Tibial artery (tissue), 4 donors: Measurements from ENCODE around the gene METTL24.
"Not testable (repeated sequence)": the region's sequence is repeated elsewhere in the genome, so short reads cannot be mapped to it uniquely, and the experiment has no call there.

ENCODE experiments used
- DNase-seq, 2 donors: peaks; one replicate each; pipeline ENCODE4 v3.0.0-alpha.2; 2019
- H3K27ac ChIP-seq, 2 donors: fragments of 200-600 bp; sonication (generic) in 1 of 2; 1 replicate in 1 of 2; 2 replicates in 1 of 2; pipeline ENCODE4 v1.5.1; 2018 to 2019; ENCODE audit warnings: mild to moderate bottlenecking in 1 of 2
- H3K27me3 ChIP-seq, 2 donors: fragments of 200-600 bp; sonication (generic) in 1 of 2; one replicate each; pipeline versions ENCODE4 v1.5.1 to v1.6.0; 2016 to 2019
- H3K36me3 ChIP-seq, 3 donors: fragments of 200-600 bp; sonication (generic) in 2 of 3; one replicate each; pipeline ENCODE4 v1.5.1; 2016 to 2019; ENCODE audit warnings: mild to moderate bottlenecking in 2 of 3
- H3K4me1 ChIP-seq, 4 donors: fragments of 200-600 bp; sonication (generic) in 2 of 4; 1 replicate in 3 of 4; 2 replicates in 1 of 4; pipeline ENCODE4 v1.5.1; 2016 to 2019
- H3K4me3 ChIP-seq, 2 donors: fragments of 200-600 bp; sonication (generic) in 1 of 2; 1 replicate in 1 of 2; 2 replicates in 1 of 2; pipeline ENCODE4 v1.5.1; 2018 to 2019; ENCODE audit warnings: mild to moderate bottlenecking in 2 of 2
- H3K9me3 ChIP-seq, 3 donors: fragments of 200-600 bp; sonication (generic) in 1 of 3; one replicate each; pipeline ENCODE4 v1.5.1; 2016 to 2019
- intact Hi-C: fragments of 100-400 bp; cut with DNase I; formaldehyde crosslinking; loops from one replicate; pipeline ENCODE4 v1.15.0; 2023; ENCODE audit warnings: low total_unique reads
- TF ChIP-seq, protein P1 (sequence below), 2 experiments: fragments of 200-600 bp in 1 of 2; fragments of 450-650 bp in 1 of 2; IDR thresholded peaks; one replicate each; pipeline ENCODE4 v1.5.1; 2017 to 2019; ENCODE audit warnings: antibody characterized with exemption in 2 of 2, mild to moderate bottlenecking in 1 of 2, moderate library complexity in 1 of 2

The METTL24 gene

DNA sequence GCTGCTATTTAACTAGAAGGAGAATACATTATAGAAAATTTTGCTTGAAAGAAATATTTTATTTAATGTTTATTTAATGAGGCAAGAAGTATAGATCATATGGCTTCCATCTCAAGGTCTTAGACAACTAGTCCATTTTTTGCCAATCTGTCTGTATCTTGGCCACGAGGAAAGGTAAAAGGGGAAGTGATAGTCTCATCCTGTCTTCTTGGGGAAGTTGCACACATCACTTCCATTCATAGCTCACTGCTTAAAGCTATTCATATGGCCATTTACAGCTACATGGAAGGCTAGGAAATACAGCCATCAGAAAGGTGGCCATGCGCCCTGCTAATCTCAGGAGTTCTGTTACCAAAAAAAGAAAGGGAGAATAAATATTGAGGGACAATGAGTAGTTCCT, 50.8 kb downstream of the METTL24 start:
- H3K27ac ChIP-seq: no peak overlapping the region
- H3K9me3 ChIP-seq: no peaks in the 10 kb centered on the region
- TF ChIP-seq, protein P1, sequence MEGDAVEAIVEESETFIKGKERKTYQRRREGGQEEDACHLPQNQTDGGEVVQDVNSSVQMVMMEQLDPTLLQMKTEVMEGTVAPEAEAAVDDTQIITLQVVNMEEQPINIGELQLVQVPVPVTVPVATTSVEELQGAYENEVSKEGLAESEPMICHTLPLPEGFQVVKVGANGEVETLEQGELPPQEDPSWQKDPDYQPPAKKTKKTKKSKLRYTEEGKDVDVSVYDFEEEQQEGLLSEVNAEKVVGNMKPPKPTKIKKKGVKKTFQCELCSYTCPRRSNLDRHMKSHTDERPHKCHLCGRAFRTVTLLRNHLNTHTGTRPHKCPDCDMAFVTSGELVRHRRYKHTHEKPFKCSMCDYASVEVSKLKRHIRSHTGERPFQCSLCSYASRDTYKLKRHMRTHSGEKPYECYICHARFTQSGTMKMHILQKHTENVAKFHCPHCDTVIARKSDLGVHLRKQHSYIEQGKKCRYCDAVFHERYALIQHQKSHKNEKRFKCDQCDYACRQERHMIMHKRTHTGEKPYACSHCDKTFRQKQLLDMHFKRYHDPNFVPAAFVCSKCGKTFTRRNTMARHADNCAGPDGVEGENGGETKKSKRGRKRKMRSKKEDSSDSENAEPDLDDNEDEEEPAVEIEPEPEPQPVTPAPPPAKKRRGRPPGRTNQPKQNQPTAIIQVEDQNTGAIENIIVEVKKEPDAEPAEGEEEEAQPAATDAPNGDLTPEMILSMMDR (IDR thresholded peaks at IDR 0.05): no peak
- intact Hi-C loops: no loop called here
- peaks cover 0 to 5% (median 0%) of the 10 kb centered on the region in 3 donors for H3K36me3 ChIP-seq
- no peak for DNase-seq
- H3K27me3 ChIP-seq: no peaks in the 10 kb centered on the region
- H3K4me3 ChIP-seq: no peak overlapping the region
- no peaks in the 10 kb centered on the region for H3K4me1 ChIP-seq

DNA sequence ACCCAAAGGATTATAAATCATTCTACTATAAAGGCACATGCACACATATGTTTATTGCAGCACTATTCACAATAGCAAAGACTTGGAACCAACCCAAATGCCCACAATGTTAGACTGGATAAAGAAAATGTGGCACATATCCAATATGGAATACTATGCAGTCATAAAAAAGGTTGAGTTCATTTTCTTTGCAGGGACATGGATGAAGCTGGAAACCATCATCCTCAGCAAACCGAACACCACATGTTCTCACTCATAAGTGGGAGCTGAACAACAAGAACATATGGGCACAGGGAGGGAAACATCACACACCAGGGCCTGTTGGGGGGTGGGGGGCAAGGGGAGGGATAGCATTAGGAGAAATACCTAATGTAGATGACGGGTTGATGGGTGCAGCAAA, 52.3 kb downstream of the METTL24 start:
- H3K36me3 ChIP-seq, intact Hi-C loops, DNase-seq, H3K4me3 ChIP-seq, H3K9me3 ChIP-seq, H3K4me1 ChIP-seq, H3K27ac ChIP-seq, H3K27me3 ChIP-seq: not testable (repeated sequence)

DNA sequence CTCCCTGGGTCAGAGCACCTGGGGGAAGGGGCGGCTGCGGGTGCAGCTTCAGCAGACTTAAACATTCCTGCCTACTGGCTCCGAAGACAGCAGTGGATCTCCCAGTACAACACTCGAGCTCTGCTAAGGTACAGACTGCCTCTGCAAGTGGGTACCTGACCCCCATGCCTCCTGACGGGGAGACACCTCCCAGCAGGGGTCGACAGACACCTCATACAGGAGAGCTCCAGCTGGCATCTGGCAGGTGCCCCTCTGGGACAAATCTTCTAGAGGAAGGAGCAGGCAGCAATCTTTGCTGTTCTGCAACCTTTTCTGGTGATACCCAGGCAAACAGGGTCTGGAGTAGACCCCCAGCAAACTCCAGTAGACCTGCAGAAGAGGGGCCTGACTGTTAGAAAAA, 54.5 kb downstream of the METTL24 start:
- H3K27me3 ChIP-seq, intact Hi-C loops, H3K4me3 ChIP-seq, H3K36me3 ChIP-seq, H3K27ac ChIP-seq, DNase-seq, H3K9me3 ChIP-seq, H3K4me1 ChIP-seq: not testable (repeated sequence)

DNA sequence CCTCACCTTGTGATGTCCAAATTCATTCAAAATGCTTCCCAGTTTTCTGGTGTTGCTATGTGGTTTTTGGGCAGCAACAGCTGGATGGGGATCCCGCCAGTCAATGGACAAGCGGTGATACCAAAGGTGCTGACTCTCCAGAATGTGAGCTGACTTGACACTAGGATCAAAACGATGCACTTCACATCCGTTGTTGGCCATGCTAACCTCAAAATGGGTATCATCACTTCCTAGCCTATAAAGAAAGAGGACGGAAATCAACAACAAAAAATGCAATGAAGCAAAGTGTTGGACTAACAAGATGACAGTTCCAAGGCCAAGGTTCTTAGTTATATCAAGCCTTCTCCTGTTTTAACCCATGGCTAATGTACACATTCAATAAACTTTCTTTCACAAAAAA, 59.2 kb downstream of the METTL24 start:
- Histone ChIP-seq H3K36me3 (peaks cover 0 to 4% (median 3%) of the 10 kb centered on the region in 3 donors), H3K27me3 (no peaks in the 10 kb centered on the region)

DNA sequence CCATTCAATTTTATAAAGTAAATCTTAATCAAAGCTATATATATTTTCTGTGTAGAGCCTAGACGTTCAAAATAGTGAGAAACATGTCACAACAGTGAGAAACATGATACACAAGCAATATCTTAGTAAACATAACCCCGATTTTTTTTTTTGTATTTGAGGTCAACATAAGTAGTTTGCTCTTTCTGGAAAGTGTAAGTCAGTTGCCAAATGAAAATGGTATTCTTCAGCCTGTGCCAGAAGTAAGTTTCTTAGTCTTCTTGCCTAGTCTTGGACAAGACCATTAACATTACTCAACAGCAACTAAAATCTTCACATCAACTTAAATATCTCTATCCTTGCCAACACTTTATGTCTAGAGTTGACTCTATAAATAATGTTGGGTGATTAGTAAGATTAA, 59.7 kb downstream of the METTL24 start:
- DNase-seq: no peak
- H3K27ac ChIP-seq: no peak overlapping the region
- TF ChIP-seq, protein P1 (IDR thresholded peaks at IDR 0.05): no peak
- H3K4me3 ChIP-seq: no peak overlapping the region
- no peaks in the 10 kb centered on the region for H3K9me3 ChIP-seq
- H3K36me3 ChIP-seq: peaks cover 0 to 4% (median 3%) of the 10 kb centered on the region in 3 donors
- intact Hi-C loops: no loop called here
- peaks cover 0 to 4% (median 0%) of the 10 kb centered on the region in 4 donors for H3K4me1 ChIP-seq
- no peaks in the 10 kb centered on the region for H3K27me3 ChIP-seq

More for the DNA sequence above, 59.2 kb downstream of the METTL24 start:
- H3K4me1 ChIP-seq: peaks cover 0 to 4% (median 0%) of the 10 kb centered on the region in 4 donors
- TF ChIP-seq, protein P1 (IDR thresholded peaks at IDR 0.05): no peak
- no peak overlapping the region for H3K27ac ChIP-seq
- no peaks in the 10 kb centered on the region for H3K9me3 ChIP-seq
- intact Hi-C loops: no loop called here
- no peak for DNase-seq
- no peak overlapping the region for H3K4me3 ChIP-seq

DNA sequence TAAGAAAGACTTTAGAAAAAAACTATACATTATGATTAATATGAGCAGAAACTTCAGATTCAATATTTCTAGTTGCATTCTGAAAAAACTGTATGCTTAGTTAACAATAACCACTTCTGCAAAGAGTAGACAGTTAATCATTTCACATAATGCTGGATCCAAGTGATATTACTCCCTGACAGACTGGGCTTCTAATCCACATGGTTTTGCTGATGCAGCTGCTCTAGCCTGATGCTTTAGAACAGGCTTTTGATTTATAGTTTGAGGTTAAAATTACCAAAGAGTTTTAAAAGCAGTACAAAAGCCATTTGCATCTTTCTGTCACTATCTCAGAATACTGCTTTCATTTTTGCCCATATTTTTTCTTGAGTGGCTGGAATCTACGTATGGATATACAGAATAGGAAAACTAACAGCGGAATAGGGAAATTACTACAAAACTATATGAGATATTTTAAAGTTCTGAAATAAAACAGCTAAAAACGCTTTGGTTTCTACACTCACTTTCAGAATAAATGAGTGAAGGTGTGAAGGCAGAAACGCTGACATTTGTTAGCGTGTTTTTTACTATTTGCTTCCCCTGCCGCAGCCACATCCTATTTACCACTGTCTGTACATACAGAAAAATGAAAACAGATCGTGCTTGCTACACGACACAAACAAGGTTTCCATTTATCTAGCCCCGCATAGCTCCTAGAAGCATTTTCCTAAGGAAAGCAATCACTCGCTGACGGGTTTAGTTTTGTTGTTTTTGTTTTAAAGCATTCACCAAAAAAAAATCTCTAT, 61.7 kb downstream of the METTL24 start:
- DNase-seq: no peak
- H3K9me3 ChIP-seq: no peaks in the 10 kb centered on the region
- H3K4me3 ChIP-seq: no peak overlapping the region
- H3K4me1 ChIP-seq: peaks cover 0 to 4% (median 0%) of the 10 kb centered on the region in 4 donors
- no peaks in the 10 kb centered on the region for H3K27me3 ChIP-seq
- TF ChIP-seq, protein P1 (IDR thresholded peaks at IDR 0.05): no peak
- peaks cover 0 to 4% (median 3%) of the 10 kb centered on the region in 3 donors for H3K36me3 ChIP-seq
- intact Hi-C loops: no loop called here
- no peak overlapping the region for H3K27ac ChIP-seq
